G401 (cell line): Measurements from ENCODE around the gene TIMM8B. TPM values are rescaled to one million over a fixed set of nuclear protein-coding genes. Genes with fewer than 3 reads are reported as not detected.

Experiments used
- total RNA-seq: library from RNA; depleted of rRNA; stranded (reverse); fragments of >200 nt; shearing (Covaris generic); gene quantifications from 2 replicates; pipeline ENCODE4 v1.2.3, GENCODE V29; 2014; rRNA removed

The TIMM8B gene
- total RNA-seq, 1 experiment from 2014 or later, result 131 TPM

Other genes with a start within 250 kb of the TIMM8B start
- 55.8 and 71.4 TPM in 2 replicates for gene ALG9, start 215.2 kb downstream of the TIMM8B start, total RNA-seq
- gene FDXACB1, start 207.6 kb downstream of the TIMM8B start, total RNA-seq, result 0.68 and 3.0 TPM in 2 replicates
- gene CFAP68, start 207.2 kb downstream of the TIMM8B start, total RNA-seq, result 41.0 and 66.8 TPM in 2 replicates
- gene CRYAB, start 175.0 kb downstream of the TIMM8B start, total RNA-seq, result 153 and 175 TPM in 2 replicates
- gene HSPB2, start 174.0 kb downstream of the TIMM8B start, total RNA-seq, result 11.7 and 30.6 TPM in 2 replicates
- 11.8 and 26.1 TPM in 2 replicates for gene C11orf52, start 167.8 kb downstream of the TIMM8B start, total RNA-seq
- gene DIXDC1, start 149.4 kb downstream of the TIMM8B start, total RNA-seq, result 64.4 and 67.8 TPM in 2 replicates
- gene DLAT, start 61.3 kb downstream of the TIMM8B start, total RNA-seq, result 70.0 and 71.5 TPM in 2 replicates
- gene PIH1D2, start 12.7 kb downstream of the TIMM8B start, total RNA-seq, result 2.6 and 4.4 TPM in 2 replicates
- gene NKAPD1, start 12.5 kb downstream of the TIMM8B start, total RNA-seq, result 39.3 and 43.6 TPM in 2 replicates
- gene SDHD, start 117 bp upstream of the TIMM8B start, total RNA-seq, result 206 and 219 TPM in 2 replicates
- not detected in 2 replicates for gene IL18, start 77.3 kb upstream of the TIMM8B start, total RNA-seq
- not detected in 2 replicates for gene TEX12, start 80.6 kb upstream of the TIMM8B start, total RNA-seq
- 1.1 TPM in 1 of 2 replicates, not detected in the other for gene BCO2, start 88.8 kb upstream of the TIMM8B start, total RNA-seq
- gene PTS, start 139.7 kb upstream of the TIMM8B start, total RNA-seq, result 33.1 and 54.6 TPM in 2 replicates
- not detected in 2 replicates for gene PLET1, start 174.1 kb upstream of the TIMM8B start, total RNA-seq